Esophagus muscularis mucosa (tissue), 4 donors: ENCODE data around the gene CLASP1. TPM values are rescaled to one million over a fixed set of nuclear protein-coding genes. Genes with fewer than 3 reads are reported as not detected.

Source experiments
- DNase-seq: peaks from one replicate; pipeline ENCODE4 v3.0.0-alpha.2; 2017; ENCODE audit errors: extremely low spot score
- H3K27ac ChIP-seq, 4 donors: fragments of 200-600 bp; sonication (generic); replicated peaks in 1 of 4; 1 replicate in 3 of 4; 2 replicates in 1 of 4; pipeline ENCODE4 v1.5.1; 2016 to 2019; ENCODE audit warnings: mild to moderate bottlenecking in 1 of 4
- H3K27me3 ChIP-seq, 4 donors: fragments of 200-600 bp; sonication (generic); one replicate each; pipeline versions ENCODE4 v1.5.1 to v1.6.0; 2016 to 2019
- H3K36me3 ChIP-seq, 4 donors: fragments of 200-600 bp; sonication (generic); one replicate each; pipeline ENCODE4 v1.5.1; 2016 to 2019
- H3K4me1 ChIP-seq, 4 donors: fragments of 200-600 bp; sonication (generic); one replicate each; pipeline ENCODE4 v1.5.1; 2016 to 2019
- H3K4me3 ChIP-seq, 4 donors: fragments of 200-600 bp; sonication (generic); 1 replicate in 2 of 4; 2 replicates in 2 of 4; pipeline ENCODE4 v1.5.1; 2016 to 2019; ENCODE audit warnings: mild to moderate bottlenecking in 4 of 4, moderate library complexity in 1 of 4
- H3K9me3 ChIP-seq, 4 donors: fragments of 200-600 bp; sonication (generic); 1 replicate in 3 of 4; 2 replicates in 1 of 4; pipeline ENCODE4 v1.5.1; 2016 to 2019
- CTCF ChIP-seq, 3 experiments: fragments of 200-600 bp in 2 of 3; fragments of 450-650 bp in 1 of 3; sonication (generic) in 2 of 3; IDR thresholded peaks; one replicate each; pipeline ENCODE4 v1.5.1; 2017 to 2019; ENCODE audit warnings: antibody characterized with exemption in 3 of 3, mild to moderate bottlenecking in 2 of 3, moderate library complexity in 1 of 3
- EP300 ChIP-seq: sonication (generic); formaldehyde crosslinking; IDR thresholded peaks from one replicate; pipeline ENCODE4 v1.6.1; 2017; ENCODE audit warnings: antibody characterized with exemption
- POLR2A ChIP-seq: fragments of 450-650 bp; IDR thresholded peaks from one replicate; pipeline ENCODE4 v1.6.1; 2017; ENCODE audit warnings: antibody characterized with exemption, moderate library complexity, mild to moderate bottlenecking, low read depth
- POLR2AphosphoS5 ChIP-seq, 2 donors: sonication (generic); formaldehyde crosslinking; IDR thresholded peaks; one replicate each; pipeline ENCODE4 v1.6.1; 2017; ENCODE audit warnings: antibody characterized with exemption in 2 of 2
- WGBS: methylation state at CpG from one replicate; pipeline ENCODE4 v1.1.5; 2018; 5-methylcytosine and 5-hydroxymethylcytosine counted together
- intact Hi-C: fragments of 100-400 bp; cut with DNase I; formaldehyde crosslinking; loops from one replicate; pipeline ENCODE4 v1.15.1; 2023
- total RNA-seq, 4 donors: library from RNA; depleted of rRNA; stranded (reverse); fragments of >200 nt; gene quantifications; one replicate each; pipeline versions ENCODE4 v1.1.0 to v1.2.1, GENCODE V29; 2016

Gene CLASP1
- total RNA-seq, 4 donors from 2014 or later = 62.6 to 78.6 (median 70.5) TPM

GRCh38 chr2:121388371-121388770 lies 260.9 kb downstream of the CLASP1 start:
- no peaks in the 10 kb centered on the region for H3K9me3 ChIP-seq
- intact Hi-C loops = no loop called here
- WGBS = 93% methylated on average over 5 of the region's 5 CpGs
- no peak overlapping the region for H3K4me3 ChIP-seq
- no peak overlapping the region for H3K27ac ChIP-seq
- no peaks in the 10 kb centered on the region for H3K4me1 ChIP-seq
- peaks cover 32 to 59% (median 51%) of the 10 kb centered on the region in 4 donors for H3K36me3 ChIP-seq
- DNase-seq = no peak
- no peaks in the 10 kb centered on the region for H3K27me3 ChIP-seq
- no peak for TF ChIP-seq CTCF (IDR thresholded peaks at IDR 0.05)
- TF ChIP-seq POLR2A = no peak

GRCh38 chr2:121387591-121388325 lies 261.5 kb downstream of the CLASP1 start:
- TF ChIP-seq POLR2AphosphoS5 (IDR thresholded peaks at IDR 0.05) = no peak
- no peak for TF ChIP-seq CTCF (IDR thresholded peaks at IDR 0.05)
- no peak for TF ChIP-seq EP300
- TF ChIP-seq POLR2A = no peak
- Histone ChIP-seq H3K36me3 (peaks cover 38 to 64% (median 54%) of the 10 kb centered on the region in 4 donors), H3K4me3 (no peak overlapping the region), H3K27me3 (no peaks in the 10 kb centered on the region), H3K4me1 (no peaks in the 10 kb centered on the region), H3K27ac (no peak overlapping the region), H3K9me3 (no peaks in the 10 kb centered on the region)
- no peak for DNase-seq
- WGBS = 92% methylated on average over 5 of the region's 5 CpGs
- intact Hi-C loops = no loop called here

- WGBS = 66% methylated on average over 2 of the region's 2 CpGs
- no peaks in the 10 kb centered on the region for H3K9me3 ChIP-seq
- intact Hi-C loops = no loop called here
- no peak overlapping the region for H3K27ac ChIP-seq
- TF ChIP-seq POLR2A = no peak
- TF ChIP-seq POLR2AphosphoS5 (IDR thresholded peaks at IDR 0.05) = no peak
- no peak for TF ChIP-seq EP300
- TF ChIP-seq CTCF (IDR thresholded peaks at IDR 0.05) = no peak
- H3K27me3 ChIP-seq = no peaks in the 10 kb centered on the region
- no peaks in the 10 kb centered on the region for H3K4me1 ChIP-seq
- no peak overlapping the region for H3K4me3 ChIP-seq
- H3K36me3 ChIP-seq = peaks cover 46 to 67% (median 61%) of the 10 kb centered on the region in 4 donors
- no peak for DNase-seq
These were observed 262.6 kb downstream of the CLASP1 start for GRCh38 chr2:121386707-121387106.

GRCh38 chr2:121386102-121386501 lies 263.2 kb downstream of the CLASP1 start:
- TF ChIP-seq CTCF (IDR thresholded peaks at IDR 0.05) (no peak), POLR2AphosphoS5 (IDR thresholded peaks at IDR 0.05) (no peak), EP300 (no peak), POLR2A (no peak)
- Histone ChIP-seq H3K36me3 (peaks cover 52 to 67% (median 62%) of the 10 kb centered on the region in 4 donors), H3K27ac (no peak overlapping the region), H3K9me3 (no peaks in the 10 kb centered on the region), H3K4me1 (no peaks in the 10 kb centered on the region), H3K27me3 (no peaks in the 10 kb centered on the region), H3K4me3 (no peak overlapping the region)
- no peak for DNase-seq
- intact Hi-C loops = no loop called here

- no peaks in the 10 kb centered on the region for H3K4me1 ChIP-seq
- no peak overlapping the region for H3K27ac ChIP-seq
- TF ChIP-seq POLR2AphosphoS5 (IDR thresholded peaks at IDR 0.05) (no peak), POLR2A (no peak), CTCF (IDR thresholded peaks at IDR 0.05) (no peak), EP300 (no peak)
- no peak overlapping the region for H3K4me3 ChIP-seq
- intact Hi-C loops = no loop called here
- DNase-seq = no peak
- no peaks in the 10 kb centered on the region for H3K27me3 ChIP-seq
- WGBS = 83% methylated on average over 4 of the region's 4 CpGs
- peaks cover 59 to 95% (median 80%) of the 10 kb centered on the region in 4 donors for H3K36me3 ChIP-seq
- no peaks in the 10 kb centered on the region for H3K9me3 ChIP-seq
These were observed 266.5 kb downstream of the CLASP1 start for GRCh38 chr2:121382744-121383143.
